Upper lobe of left lung (tissue), 4 donors: ENCODE results near the gene SLC25A43.

Source experiments
- EP300 ChIP-seq, 4 donors: sonication (generic); formaldehyde crosslinking; IDR thresholded peaks; one replicate each; pipeline ENCODE4 v1.5.1; 2017; ENCODE audit warnings: antibody characterized with exemption in 4 of 4, control low read depth in 2 of 4
- POLR2A ChIP-seq, 4 donors: fragments of 450-650 bp; IDR thresholded peaks; one replicate each; pipeline ENCODE4 v1.5.1; 2016 to 2017; ENCODE audit warnings: antibody characterized with exemption in 4 of 4, mild to moderate bottlenecking in 2 of 4
- POLR2AphosphoS5 ChIP-seq, 2 donors: sonication (generic); formaldehyde crosslinking; IDR thresholded peaks; one replicate each; pipeline ENCODE4 v1.5.1; 2017; ENCODE audit warnings: antibody characterized with exemption in 2 of 2
- TF ChIP-seq, protein P1 (sequence below), 6 experiments: fragments of 450-650 bp in 4 of 6; fragments of 200-600 bp in 2 of 6; sonication (generic) in 2 of 6; IDR thresholded peaks; one replicate each; pipeline ENCODE4 v1.5.1; 2016 to 2019; ENCODE audit warnings: antibody characterized with exemption in 6 of 6

GRCh38 chrX:119359618-119360382 lies 39.3 kb upstream of the SLC25A43 start:
- TF ChIP-seq, protein P1, sequence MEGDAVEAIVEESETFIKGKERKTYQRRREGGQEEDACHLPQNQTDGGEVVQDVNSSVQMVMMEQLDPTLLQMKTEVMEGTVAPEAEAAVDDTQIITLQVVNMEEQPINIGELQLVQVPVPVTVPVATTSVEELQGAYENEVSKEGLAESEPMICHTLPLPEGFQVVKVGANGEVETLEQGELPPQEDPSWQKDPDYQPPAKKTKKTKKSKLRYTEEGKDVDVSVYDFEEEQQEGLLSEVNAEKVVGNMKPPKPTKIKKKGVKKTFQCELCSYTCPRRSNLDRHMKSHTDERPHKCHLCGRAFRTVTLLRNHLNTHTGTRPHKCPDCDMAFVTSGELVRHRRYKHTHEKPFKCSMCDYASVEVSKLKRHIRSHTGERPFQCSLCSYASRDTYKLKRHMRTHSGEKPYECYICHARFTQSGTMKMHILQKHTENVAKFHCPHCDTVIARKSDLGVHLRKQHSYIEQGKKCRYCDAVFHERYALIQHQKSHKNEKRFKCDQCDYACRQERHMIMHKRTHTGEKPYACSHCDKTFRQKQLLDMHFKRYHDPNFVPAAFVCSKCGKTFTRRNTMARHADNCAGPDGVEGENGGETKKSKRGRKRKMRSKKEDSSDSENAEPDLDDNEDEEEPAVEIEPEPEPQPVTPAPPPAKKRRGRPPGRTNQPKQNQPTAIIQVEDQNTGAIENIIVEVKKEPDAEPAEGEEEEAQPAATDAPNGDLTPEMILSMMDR (IDR thresholded peaks at IDR 0.05), result no peak
- TF ChIP-seq POLR2A (IDR thresholded peaks at IDR 0.05), result no peak
- no peak for TF ChIP-seq EP300 (IDR thresholded peaks at IDR 0.05)
- no peak for TF ChIP-seq POLR2AphosphoS5 (IDR thresholded peaks at IDR 0.05)
